ENCODE data around the gene TRAF5. TPM values are rescaled to one million over a fixed set of nuclear protein-coding genes. Genes with fewer than 3 reads are reported as not detected.
"Not testable (repeated sequence)": the region's sequence is repeated elsewhere in the genome, so short reads cannot be mapped to it uniquely, and the experiment has no call there.

The TRAF5 gene, protein sequence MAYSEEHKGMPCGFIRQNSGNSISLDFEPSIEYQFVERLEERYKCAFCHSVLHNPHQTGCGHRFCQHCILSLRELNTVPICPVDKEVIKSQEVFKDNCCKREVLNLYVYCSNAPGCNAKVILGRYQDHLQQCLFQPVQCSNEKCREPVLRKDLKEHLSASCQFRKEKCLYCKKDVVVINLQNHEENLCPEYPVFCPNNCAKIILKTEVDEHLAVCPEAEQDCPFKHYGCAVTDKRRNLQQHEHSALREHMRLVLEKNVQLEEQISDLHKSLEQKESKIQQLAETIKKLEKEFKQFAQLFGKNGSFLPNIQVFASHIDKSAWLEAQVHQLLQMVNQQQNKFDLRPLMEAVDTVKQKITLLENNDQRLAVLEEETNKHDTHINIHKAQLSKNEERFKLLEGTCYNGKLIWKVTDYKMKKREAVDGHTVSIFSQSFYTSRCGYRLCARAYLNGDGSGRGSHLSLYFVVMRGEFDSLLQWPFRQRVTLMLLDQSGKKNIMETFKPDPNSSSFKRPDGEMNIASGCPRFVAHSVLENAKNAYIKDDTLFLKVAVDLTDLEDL
- total RNA-seq: 13.9 TPM

- DNase-seq: no peak
Observed at GRCh38 chr1:211326528-211327345, at the start of gene TRAF5. TRAF5 (plus strand) TSS chr1:211326833; CDS start chr1:211353240, 26,407 bp downstream.

DNA sequence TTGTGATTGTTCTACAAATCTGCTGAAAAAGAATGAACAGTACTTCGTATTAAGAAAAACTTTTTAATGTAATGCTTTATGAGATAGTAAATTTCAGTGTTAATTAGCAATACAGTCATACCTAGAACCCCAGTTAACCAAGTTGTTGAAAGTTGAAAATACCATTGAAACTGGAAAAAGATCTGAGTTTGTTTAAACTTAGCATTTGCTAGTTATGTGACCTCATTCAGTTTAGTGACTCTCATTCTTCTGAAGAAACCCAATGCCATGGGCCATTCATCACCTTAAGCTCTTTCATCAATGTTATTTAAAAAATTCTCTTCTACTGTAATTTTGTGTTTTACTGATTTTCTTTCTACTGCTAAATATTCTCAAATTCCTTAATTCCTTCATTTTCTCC is 47.3 kb upstream of the TRAF5 start:
- DNase-seq: no peak

DNA sequence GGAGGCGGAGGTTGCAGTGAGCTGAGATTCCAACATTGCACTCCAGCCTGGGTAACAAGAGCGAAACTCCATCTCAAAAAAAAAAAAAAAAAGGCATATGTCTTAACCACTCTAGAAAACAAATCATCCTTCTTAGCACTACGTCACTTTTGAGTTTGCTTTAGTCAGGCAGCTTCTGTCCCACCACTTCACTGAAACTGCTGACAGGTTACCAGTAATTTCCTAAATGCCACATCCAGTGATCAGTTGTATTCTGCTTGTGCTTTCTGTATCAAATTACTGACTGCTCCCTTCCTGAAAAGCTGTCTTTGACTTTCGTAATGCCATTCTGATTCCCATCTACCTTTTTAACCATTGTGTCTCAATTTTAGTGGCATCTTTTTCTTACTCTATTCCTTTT is 45.7 kb upstream of the TRAF5 start:
- DNase-seq: no peak

DNA sequence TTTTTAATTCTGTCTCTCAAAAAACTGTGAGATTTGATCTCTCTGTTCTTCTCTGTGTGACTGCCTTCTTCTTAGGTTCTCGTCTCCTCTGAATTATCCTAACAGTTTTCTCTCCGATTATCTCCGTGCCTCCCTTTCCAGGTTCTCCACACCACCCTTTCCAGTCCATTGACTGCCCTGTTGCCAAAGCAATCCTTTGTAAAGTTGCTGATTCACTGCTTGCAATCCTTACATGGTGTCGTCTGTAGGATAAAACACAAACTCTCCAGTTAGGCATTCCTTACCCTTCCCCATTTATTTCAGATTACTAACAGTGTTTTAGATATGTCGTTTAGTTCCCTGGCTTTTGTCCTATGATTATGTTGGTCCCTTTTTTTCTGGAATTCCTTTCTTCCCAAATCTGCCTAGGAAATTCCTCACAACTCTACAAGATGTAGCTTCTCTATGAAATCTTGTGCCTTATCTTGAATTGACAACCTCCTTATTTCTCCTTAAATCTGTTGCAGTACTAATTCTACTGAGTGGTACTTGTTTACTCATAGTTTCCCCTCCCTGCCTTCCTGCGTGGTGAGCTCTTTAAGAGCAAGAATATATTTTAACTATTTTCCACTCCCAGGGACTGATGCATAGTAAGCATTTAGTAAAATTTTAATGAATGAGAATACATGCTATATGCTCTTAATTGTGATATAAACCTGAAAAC is 45.2 kb upstream of the TRAF5 start:
- DNase-seq: no peak

DNA sequence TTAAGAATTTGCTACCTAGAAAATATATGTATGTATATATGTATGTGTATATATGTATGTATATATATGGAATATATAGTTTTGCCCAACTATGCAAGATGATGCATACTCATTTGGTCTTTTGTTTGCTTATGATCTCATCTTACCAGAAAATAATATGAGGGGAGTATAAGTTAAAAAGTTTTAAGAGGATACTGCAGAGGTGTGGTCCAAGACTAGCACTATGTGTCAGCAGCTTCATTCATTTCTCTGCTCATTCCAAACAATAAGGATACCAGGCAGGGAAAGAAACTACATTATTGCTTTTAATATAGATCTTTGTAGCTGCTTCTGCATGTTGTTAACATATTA is 44.6 kb upstream of the TRAF5 start:
- no peak for DNase-seq

DNA sequence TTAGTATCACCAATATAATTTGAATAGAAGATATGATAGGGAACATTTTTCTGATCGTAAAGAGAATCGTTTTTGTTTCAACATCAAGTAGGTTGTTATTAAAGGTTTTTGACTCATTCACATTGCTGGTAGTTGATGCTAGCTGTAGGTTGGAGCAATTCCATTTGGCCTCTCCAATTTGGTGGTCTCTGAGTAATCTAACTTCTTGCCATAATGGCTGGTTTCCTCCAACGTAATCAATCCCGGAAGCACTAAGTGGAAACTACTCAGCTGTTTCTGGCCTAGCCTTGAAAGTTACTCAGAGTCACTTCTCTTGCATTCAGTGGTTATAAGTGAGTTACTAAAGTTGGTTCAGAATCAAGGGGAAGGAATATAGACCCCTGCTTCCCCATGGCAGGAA is 41.4 kb upstream of the TRAF5 start:
- no peak for DNase-seq

- no peak for DNase-seq
Observed at GRCh38 chr1:211287218-211287617, 39.4 kb upstream of the TRAF5 start.

DNA sequence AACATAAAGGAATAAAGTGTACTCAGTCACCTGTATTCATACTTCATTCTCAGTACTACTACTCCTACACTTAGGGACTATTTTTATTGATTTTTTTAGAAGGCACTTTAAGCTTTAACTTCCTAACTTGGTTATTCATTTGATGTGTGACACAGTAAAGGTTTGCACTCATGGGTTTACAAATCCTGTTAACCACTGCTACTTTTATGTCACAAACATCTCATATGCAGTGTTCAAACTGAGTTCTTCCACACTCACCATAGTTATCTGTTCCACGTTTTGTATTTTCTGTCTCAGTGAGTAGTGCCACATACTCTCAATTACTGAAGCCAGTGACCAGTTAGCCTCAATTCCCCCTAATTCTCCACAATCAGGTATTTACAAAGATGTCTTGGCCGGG is 34.2 kb upstream of the TRAF5 start:
- DNase-seq: no peak

- DNase-seq: no peak
Observed at GRCh38 chr1:211296396-211296795, 30.2 kb upstream of the TRAF5 start.

DNA sequence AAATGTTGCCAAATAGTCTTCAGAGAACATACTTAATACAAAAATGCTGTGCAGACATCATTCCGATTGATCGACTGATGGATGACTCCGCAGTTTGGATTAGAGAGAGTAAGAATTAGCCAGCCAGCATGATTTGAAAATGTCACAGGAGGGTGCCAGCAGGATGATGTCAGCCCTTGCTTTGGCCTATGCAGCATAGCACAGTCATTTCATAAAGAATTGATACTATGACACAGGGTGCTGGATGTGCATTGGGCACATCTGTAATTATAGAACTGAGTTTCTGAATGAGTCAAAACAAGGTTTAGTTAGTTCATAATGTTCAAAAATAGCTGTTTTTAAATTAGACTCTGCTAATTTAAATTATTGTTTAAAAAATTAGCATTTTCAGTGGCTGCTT is 21.6 kb upstream of the TRAF5 start:
- DNase-seq: no peak

DNA sequence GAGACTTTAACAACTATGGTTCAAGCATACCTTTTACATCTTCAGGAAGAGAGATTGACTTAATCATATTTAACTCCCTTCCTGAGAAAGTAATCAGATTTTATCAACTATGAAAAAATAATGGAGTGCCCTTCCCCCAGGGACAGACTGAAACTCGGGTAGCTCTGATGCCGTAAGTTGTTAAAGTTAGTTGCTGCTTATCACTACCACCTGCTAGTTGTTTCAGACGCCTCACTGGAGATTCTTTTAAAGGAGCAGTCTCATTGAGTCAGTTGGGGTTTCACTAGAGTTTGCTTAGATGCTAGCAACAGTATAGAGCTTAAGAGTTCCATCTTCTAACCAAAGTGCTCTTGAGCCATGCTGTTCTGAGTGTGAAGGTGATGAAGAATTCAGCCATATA is 17.0 kb upstream of the TRAF5 start:
- DNase-seq: no peak

DNA sequence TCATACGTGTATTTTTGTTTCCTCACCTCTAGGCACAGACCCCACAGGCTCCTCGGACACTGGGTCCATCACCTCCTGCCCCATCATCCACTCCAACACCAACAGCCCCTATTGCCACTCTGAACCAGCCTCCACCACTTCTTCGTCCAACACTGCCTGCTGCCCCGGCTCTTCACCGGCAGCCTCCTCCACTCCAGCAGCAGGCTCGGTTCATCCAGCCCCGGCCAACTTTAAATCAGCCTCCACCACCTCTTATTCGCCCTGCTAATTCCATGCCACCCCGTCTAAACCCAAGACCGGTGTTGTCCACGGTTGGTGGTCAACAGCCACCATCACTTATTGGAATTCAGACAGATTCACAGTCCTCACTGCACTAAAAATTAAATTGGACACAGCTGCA is 13.2 kb upstream of the TRAF5 start:
- no peak for DNase-seq

GRCh38 chr1:211318576-211319280 is 7.9 kb upstream of the TRAF5 start:
- DNase-seq: no peak

GRCh38 chr1:211319892-211320291 is 6.7 kb upstream of the TRAF5 start:
- no peak for DNase-seq

- no peak for DNase-seq
Observed at GRCh38 chr1:211320980-211321379, 5.7 kb upstream of the TRAF5 start.

GRCh38 chr1:211321646-211322045 is 5.0 kb upstream of the TRAF5 start:
- DNase-seq: not testable (repeated sequence)

GRCh38 chr1:211323156-211324063 is 3.2 kb upstream of the TRAF5 start:
- DNase-seq: no peak

DNA sequence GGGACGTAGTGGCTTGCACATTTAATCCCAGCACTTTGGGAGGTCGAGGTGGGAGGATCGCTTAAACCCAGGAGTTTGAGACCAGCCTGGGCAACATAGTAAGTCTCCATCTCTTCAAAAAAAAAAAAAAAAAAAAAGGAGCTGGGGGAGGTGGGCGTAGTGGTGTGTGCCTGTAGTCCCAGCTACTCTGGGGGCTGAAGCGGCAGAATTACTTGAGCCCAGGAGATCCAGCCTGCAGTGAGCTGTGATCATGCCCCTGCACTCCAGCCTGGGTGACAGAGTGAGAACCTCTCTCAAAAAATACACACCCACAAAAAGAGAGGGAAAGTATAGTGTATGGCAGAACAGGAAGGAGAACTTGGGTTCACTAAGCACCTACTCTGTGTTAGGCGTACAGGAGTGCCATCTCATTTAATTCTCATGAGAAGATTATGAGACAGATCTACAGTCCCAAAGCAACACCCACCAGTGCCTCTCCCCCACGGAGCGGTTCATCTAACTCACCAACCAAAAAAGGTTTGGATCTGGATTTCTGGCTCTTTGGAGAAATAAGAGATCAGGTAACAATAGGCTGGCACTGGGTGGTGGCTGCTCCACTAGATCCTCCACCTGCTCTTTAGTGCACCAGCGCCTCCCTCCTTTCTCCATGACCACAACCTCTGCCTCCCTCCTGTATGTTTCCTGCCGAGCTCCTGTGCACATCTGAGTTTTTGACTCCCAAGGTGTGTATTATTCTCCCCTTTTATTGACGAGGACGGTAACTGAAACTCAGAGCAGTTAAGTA is 1.4 kb upstream of the TRAF5 start:
- DNase-seq: no peak

- no peak for DNase-seq
Observed at GRCh38 chr1:211326140-211326527, 499 bp upstream of the TRAF5 start.

GRCh38 chr1:211327346-211327921 is 801 bp downstream of the TRAF5 start:
- no peak for DNase-seq

Data from occipital lobe (tissue), 2 donors.